ENCODE data around the gene SPNS2.

Gene SPNS2

GRCh38 chr17:4580291-4580690 is 81.6 kb downstream of the SPNS2 start:
- DNase-seq (ENCODE audit: low read depth), result no peak
- H3K4me3 ChIP-seq (ENCODE audit: low read depth, low read length), result no peak overlapping the region
- TF ChIP-seq, protein P1, sequence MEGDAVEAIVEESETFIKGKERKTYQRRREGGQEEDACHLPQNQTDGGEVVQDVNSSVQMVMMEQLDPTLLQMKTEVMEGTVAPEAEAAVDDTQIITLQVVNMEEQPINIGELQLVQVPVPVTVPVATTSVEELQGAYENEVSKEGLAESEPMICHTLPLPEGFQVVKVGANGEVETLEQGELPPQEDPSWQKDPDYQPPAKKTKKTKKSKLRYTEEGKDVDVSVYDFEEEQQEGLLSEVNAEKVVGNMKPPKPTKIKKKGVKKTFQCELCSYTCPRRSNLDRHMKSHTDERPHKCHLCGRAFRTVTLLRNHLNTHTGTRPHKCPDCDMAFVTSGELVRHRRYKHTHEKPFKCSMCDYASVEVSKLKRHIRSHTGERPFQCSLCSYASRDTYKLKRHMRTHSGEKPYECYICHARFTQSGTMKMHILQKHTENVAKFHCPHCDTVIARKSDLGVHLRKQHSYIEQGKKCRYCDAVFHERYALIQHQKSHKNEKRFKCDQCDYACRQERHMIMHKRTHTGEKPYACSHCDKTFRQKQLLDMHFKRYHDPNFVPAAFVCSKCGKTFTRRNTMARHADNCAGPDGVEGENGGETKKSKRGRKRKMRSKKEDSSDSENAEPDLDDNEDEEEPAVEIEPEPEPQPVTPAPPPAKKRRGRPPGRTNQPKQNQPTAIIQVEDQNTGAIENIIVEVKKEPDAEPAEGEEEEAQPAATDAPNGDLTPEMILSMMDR (conservative IDR thresholded peaks at IDR 0.05; ENCODE audit: low read depth, low read length), result no peak

GRCh38 chr17:4582101-4582501 is 83.4 kb downstream of the SPNS2 start:
- no peak overlapping the region for H3K4me3 ChIP-seq (ENCODE audit: low read depth, low read length)
- DNase-seq (ENCODE audit: low read depth), result no peak
- TF ChIP-seq, protein P1 (conservative IDR thresholded peaks at IDR 0.05; ENCODE audit: low read depth, low read length), result no peak

DNA sequence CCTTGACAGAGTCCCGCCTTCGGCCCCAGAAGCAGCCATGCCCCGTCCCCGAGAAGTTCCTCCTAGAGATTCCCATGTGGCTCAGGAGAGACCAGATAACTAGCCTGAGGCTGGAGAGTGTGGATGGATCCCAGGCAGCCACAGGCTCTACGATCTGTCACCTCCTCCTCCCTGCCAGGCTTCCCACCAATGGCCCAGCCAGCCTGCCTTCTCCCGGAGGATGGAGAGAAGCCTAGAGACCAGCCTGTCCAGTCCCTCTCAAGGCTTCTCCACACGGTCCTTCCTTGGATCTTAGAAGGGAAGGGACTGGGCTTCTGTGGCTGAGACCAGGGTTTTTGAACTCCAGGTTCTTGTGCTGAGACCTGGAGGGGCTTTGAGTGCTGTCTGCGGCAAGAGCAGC is 84.0 kb downstream of the SPNS2 start:
- no peak for DNase-seq (ENCODE audit: low read depth)
- TF ChIP-seq, protein P1 (conservative IDR thresholded peaks at IDR 0.05; ENCODE audit: low read depth, low read length), result no peak
- H3K4me3 ChIP-seq (ENCODE audit: low read depth, low read length), result no peak overlapping the region

DNA sequence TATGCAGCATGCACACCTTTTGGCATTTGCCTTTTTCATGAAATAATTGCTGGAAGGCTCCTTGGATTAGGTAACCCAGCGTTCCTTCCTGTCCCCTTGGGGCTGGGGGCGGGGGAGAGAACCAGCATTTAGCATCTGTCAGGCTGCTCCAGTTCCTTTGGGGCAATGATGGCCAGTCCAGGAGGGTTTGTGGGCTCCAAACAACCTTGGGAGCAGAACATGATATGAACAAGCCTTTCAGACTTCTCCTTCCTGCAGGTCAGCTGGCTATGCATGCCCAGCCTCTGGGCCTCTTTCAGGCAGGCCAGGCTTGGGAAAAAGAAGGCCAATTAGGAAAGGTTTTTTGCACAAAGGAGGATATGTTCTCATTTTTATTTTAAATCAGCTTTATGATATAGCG is 84.5 kb downstream of the SPNS2 start:
- no peak for DNase-seq (ENCODE audit: low read depth)
- TF ChIP-seq, protein P1 (conservative IDR thresholded peaks at IDR 0.05; ENCODE audit: low read depth, low read length), result no peak

DNA sequence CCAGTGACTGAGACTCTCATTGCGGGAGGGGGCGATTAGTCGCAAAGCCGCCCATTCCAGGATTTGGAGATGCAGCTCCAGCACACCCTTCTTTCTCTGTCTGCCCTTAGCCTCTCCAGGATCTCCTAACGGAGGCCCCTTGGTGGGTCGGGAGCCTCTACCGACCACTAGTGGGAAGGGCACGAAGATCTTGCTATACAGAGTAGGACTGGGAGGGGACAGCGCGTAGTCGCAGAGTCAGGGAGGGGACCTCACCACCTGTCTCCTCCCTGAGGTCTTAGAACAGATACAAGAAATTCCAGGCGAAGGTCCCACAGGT is 85.1 kb downstream of the SPNS2 start:
- TF ChIP-seq, protein P1 (conservative IDR thresholded peaks at IDR 0.05; ENCODE audit: low read depth, low read length), result peak; percentile 48
- DNase-seq (ENCODE audit: low read depth), result no peak
- H3K4me3 ChIP-seq (ENCODE audit: low read depth, low read length), result no peak overlapping the region

More for the DNA sequence above, 84.5 kb downstream of the SPNS2 start:
- no peak overlapping the region for H3K4me3 ChIP-seq (ENCODE audit: low read depth, low read length)

- H3K4me3 ChIP-seq (ENCODE audit: low read depth, low read length), result no peak within 1 kb of the TSS
- TF ChIP-seq, protein P1 (conservative IDR thresholded peaks at IDR 0.05; ENCODE audit: low read depth, low read length), result no peak
- no peak for DNase-seq (ENCODE audit: low read depth)
Measured at GRCh38 chr17:4584101-4584916, 85.6 kb downstream of the SPNS2 start, which contains the start of gene SMTNL2. TSS of gene SMTNL2 (plus strand) at chr17:4584529. CDS start at chr17:4584606, 77 bp downstream.
